22Rv1 (cell line): ENCODE measurements around the gene DHX40.

Source experiments
- CTCF ChIP-seq: fragments of 450-650 bp; IDR thresholded peaks from 2 replicates; pipeline ENCODE4 v1.5.1; 2017; ENCODE audit warnings: mild to moderate bottlenecking
- ZFX ChIP-seq: fragments of 450-650 bp; IDR thresholded peaks from 2 replicates; pipeline ENCODE4 v1.6.1; 2017; ENCODE audit warnings: antibody characterized with exemption, borderline replicate concordance

GRCh38 chr17:59650642-59651041 is 85.2 kb downstream of the DHX40 start:
- TF ChIP-seq CTCF (no peak), ZFX (no peak)
